OCI-M2 (cell line): ENCODE results near the gene NFIC.

Experiments used
- DNase-seq: peaks from one replicate; lab custom pipeline; 2025; ENCODE audit not compliant: unreplicated experiment; lab: John Stamatoyannopoulos, UW

The NFIC gene

GRCh38 chr19:3464587-3465235, 98.3 kb downstream of the NFIC start:
- DNase-seq, result no peak

DNA sequence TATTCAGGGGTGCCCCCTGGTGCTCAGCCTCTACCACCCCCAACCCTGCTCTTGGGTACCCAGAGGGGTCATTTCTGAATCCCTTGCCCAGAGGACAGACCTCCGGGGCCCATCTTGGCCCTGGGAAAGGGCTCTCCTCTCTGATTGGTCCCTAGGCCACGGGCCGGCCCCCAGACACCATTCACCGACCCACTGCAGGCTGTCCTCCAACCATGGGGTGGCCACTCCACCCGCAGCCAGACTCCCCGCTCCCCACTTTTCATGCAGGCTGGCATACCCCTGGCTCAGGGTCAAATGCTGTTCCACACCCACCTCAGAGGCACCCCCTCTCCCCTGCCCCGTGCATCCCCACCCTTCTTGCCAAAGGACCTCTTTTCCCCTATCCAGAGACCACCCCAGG, 99.2 kb downstream of the NFIC start:
- DNase-seq, result no peak

DNA sequence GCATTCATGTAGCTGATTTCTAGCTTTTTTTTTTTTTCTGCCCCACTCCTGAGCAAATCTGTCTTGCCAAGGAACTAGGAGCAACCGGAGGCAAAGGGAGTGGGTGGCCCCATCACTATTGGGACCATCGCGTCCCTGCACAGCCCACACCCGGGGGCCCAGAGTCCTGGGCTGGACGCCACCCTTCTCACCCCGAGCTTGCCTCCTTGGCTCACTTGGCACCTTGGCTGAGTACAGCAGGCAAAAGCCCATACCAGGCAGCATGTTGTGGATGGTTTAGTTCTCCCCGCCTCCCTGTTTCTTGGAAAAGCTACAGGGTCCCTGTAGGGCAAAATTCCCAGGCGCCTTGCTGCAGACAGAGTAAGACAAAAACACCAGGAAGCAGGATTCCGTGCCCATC, 100.3 kb downstream of the NFIC start:
- DNase-seq, result no peak

GRCh38 chr19:3467437-3468198, 101.2 kb downstream of the NFIC start:
- no peak for DNase-seq

DNA sequence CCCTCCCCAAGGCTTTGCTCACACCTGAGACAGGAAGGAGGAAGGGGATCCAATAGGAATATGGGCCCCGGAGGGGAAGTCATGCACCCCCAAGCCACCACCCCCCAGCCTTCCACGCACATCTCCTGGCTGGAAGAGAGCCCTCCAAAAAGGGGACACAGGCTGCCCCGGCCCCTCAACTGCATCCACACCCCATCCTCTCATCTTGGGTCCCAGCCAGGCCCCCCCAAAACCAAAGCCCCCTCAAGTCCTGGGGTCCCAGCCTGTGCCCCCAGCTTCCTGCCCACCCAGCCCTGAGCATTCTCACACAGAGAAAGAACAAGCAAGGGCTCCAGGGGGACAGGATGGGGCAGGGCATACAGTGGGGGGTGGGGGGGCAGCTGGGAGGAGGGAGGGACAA, 101.8 kb downstream of the NFIC start:
- DNase-seq, result no peak

GRCh38 chr19:3469638-3470499, 103.5 kb downstream of the NFIC start:
- DNase-seq, result no peak

GRCh38 chr19:3470500-3471128, 104.2 kb downstream of the NFIC start:
- no peak for DNase-seq

DNA sequence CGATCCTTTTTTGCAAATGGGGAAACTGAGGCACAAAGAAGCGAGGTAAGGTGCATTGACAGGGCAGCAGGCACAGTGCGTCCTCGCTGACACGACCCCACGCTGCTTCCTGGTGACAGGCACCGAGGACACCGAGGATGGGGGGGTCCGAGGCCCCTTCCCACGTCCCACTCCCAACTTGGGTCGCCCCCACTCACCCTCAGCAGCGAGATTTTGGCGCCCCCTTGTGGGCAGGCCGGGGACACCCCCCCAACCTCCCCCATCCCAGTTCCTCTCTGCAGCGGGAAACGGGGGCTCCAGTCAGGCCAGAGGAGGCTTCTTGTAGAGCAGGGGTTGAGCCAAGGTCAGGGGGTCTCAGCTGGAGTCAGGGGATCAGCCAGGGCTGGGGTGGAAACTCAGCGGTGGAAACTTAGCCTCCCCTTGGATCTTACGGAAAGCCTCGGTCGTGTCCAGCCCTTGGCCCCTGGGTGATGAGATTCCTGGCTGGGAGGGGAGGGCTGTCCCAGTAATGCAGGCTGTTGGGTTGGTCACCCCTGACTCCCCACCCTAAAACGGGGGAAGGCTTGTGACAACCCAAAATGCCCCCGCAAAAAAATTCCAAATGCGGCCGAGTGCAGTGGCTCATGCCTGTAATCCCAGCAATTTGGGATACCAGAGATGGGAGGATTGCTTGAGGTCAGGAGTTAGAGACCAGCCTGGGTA, 105.7 kb downstream of the NFIC start:
- DNase-seq, result peak; percentile 4

DNA sequence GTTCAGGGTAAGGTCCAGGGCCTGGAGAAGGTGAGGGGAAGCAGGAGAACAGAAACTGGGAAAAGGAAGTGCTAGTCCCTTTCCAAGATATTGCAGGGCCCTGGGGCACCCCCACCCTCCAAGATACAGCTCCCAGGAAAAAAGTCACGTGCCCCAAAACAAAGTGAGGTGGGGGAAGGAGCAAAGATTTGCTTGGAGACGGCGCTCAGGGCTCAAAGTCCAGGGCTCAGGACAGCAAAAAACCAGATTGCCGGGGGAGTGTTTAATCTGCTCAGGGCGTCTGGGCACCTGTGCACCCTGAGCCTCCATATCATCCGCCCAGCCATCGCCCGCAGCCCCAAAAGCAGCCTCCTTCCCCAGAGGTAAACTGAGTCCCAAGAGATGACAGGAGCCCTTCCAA, 107.6 kb downstream of the NFIC start:
- no peak for DNase-seq

DNA sequence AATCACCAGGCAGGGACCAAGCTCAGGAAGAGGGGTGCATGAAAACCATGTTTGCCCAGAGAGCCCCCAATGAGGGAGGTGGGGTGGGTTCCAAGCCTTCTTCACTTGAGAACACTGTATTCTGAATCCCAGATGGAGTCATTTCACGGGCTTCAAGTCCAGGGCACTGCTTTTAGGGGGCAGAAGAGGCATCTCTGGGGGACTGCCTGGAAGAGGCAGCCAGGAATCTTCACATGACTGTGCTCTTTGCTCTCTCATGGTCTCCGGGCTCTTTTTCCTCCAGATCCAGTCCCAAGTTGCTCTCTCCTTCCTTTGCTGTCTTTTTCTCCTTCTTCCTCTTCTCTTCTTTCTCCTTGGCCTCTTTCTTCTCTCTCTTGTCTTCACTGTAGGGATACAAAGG, 108.2 kb downstream of the NFIC start:
- DNase-seq, result no peak

DNA sequence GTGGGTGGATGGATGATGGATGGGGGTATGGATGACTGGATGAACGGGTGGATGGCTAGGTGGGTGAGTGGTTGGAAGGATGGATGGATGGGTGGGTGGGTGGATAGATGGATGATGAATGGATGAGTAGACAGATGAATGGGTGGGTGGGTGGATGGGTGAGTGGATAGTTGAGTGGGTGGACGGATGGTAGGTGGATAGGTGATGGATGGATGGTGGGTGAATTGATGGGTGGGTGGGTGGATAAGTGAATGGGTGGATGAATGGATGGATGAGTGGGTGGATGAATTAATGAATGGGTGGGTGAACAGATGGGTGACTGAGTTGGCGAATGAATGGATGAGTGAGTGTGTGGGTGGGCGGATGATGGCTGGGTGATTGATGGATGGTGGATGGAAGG, 109.1 kb downstream of the NFIC start:
- DNase-seq, result no peak

- no peak for DNase-seq
Measured at GRCh38 chr19:3476830-3477229, 110.4 kb downstream of the NFIC start.

GRCh38 chr19:3477506-3477905, 111.1 kb downstream of the NFIC start:
- DNase-seq, result no peak

- DNase-seq, result no peak
Measured at GRCh38 chr19:3477951-3478350, 111.6 kb downstream of the NFIC start.

DNA sequence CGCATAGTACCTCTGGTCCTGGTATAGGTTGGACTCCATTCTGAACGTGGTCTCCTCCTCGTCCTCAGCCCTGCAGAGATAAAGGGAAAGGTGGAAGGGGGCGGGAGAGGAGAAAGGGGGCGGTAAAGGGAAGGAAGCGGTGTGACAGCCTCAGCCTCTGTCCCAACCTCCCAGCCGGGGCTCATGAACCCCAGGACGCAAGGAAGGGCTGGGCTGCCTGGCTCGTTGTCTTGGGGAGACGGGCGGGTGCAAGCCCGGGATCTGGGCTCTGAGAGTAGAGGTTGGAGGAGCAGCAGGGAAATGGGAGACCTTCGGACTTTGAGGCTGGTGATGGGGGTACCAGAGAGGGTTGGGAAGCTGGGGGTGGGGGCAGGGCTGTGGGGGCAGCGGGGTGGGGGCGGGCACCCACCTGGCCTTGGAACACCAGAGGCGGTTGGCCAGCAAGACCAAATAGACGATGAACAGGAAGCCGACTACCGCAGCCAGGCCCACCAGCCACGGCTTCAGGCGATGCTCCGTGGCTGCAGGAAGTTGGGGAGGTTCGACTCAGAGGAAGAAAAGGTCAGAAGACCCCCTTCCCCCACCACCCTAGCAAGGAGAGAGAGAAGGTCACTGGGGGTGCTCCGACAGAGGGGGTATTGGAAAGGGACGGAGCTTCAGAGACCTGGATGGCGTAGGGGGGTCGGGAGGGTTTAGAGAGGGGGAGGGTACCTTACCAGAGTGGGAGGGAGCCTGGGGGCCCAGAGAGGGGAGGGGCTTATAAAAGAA, 112.2 kb downstream of the NFIC start:
- no peak for DNase-seq

- DNase-seq, result no peak
Measured at GRCh38 chr19:3479177-3479833, 112.9 kb downstream of the NFIC start.

GRCh38 chr19:3479834-3480215, 113.4 kb downstream of the NFIC start:
- no peak for DNase-seq

- DNase-seq, result no peak
Measured at GRCh38 chr19:3480383-3481091, 114.2 kb downstream of the NFIC start, which contains the start of gene SMIM24. TSS of gene SMIM24 (minus strand) at chr19:3480525. CDS start at chr19:3480463, 62 bp downstream.
